ENCODE data around the gene GLB1L3. TPM values are rescaled to one million over a fixed set of nuclear protein-coding genes. Genes with fewer than 3 reads are reported as not detected.

The GLB1L3 gene
- 1 to 10 TPM; 6.9 TPM for total RNA-seq

- Mint-ChIP-seq H3K9me3 (no peaks in the 10 kb centered on the region), H3K4me3 (peak within 1 kb of the TSS; percentile 92), H3K27ac (peak within 1 kb of the TSS; percentile 91), H3K36me3 (ENCODE audit: low read depth) (peaks cover 30% of the 10 kb centered on the region), H3K27me3 (peaks cover 4% of the 10 kb centered on the region), H3K4me1 (peaks cover 59% of the 10 kb centered on the region)
- CTCF ChIA-PET, result interaction anchor here (0.8 to 4.3 kb wide), 17 partner anchors 9 to 329 kb away, joined by 3 to 31 read pairs (median 5); partner anchors contain the start of genes ACAD8, GLB1L2, NCAPD3 and VPS26B
- POLR2A ChIA-PET, result interaction anchor here (0.9 to 5.0 kb wide), 14 partner anchors 9 to 111 kb away, joined by 3 to 51 read pairs (median 5); partner anchors contain the start of genes ACAD8, GLB1L2, NCAPD3 and THYN1
- DNase-seq, result peak; percentile 88
Observed at GRCh38 chr11:134275534-134276395, at the start of gene GLB1L3. TSS of gene GLB1L3 (plus strand) at chr11:134276379. CDS start at chr11:134276741, 362 bp downstream.

DNA sequence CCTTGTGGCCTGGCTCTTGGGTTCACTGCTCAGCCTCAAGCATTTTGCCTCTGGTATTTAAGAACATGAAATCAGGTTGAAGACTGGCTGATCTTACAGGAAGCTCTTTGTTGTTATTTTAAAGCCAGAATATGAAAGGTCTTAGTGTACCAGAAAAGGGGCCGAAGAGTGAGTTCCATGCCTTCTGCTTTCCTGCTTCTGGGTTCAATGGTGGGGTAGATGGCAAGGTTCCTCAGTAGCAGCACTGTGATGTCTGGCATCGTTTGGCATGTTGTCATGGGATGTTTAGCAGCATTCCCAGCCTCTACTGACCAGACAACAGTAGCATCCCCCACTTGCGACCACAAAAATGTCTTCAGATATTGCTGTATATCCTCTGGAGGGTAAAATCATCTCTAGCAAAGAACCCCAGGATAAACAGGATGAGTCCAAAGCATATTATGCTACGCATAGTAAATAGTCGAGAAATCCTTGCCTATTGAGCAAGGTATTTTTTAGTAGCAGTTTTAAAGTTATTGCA lies 49.3 kb upstream of the GLB1L3 start:
- Mint-ChIP-seq H3K4me1 (peaks cover 75% of the 10 kb centered on the region), H3K4me3 (peak overlapping the region; percentile 40), H3K27ac (no peak overlapping the region), H3K9me3 (no peaks in the 10 kb centered on the region), H3K36me3 (ENCODE audit: low read depth) (peaks cover 43% of the 10 kb centered on the region), H3K27me3 (no peaks in the 10 kb centered on the region)
- POLR2A ChIA-PET, result interaction anchor here (0.7 to 6.1 kb wide), 4 partner anchors 15 to 49 kb away, joined by 3 to 116 read pairs (median 54); partner anchors contain the start of genes ACAD8, GLB1L3 and THYN1
- DNase-seq, result no peak
- CTCF ChIA-PET, result interaction anchor here (1.2 to 4.2 kb wide), 5 partner anchors 18 to 47 kb away, joined by 3 to 35 read pairs (median 6); partner anchors contain the start of gene GLB1L3

GRCh38 chr11:134228625-134229024 lies 47.6 kb upstream of the GLB1L3 start:
- peak; percentile 41 for DNase-seq
- CTCF ChIA-PET, result interaction anchor here (1.1 to 1.2 kb wide), 3 partner anchors 16 to 33 kb away, joined by 3 to 5 read pairs (median 5); no protein-coding TSS in a partner anchor
- Mint-ChIP-seq H3K4me1 (peaks cover 74% of the 10 kb centered on the region), H3K9me3 (no peaks in the 10 kb centered on the region), H3K27ac (no peak overlapping the region), H3K27me3 (no peaks in the 10 kb centered on the region), H3K36me3 (ENCODE audit: low read depth) (peaks cover 27% of the 10 kb centered on the region), H3K4me3 (no peak overlapping the region)
- POLR2A ChIA-PET, result interaction anchor here (0.9 to 1.1 kb wide), 2 partner anchors 20 to 73 kb away, joined by 3 read pairs; no protein-coding TSS in a partner anchor

DNA sequence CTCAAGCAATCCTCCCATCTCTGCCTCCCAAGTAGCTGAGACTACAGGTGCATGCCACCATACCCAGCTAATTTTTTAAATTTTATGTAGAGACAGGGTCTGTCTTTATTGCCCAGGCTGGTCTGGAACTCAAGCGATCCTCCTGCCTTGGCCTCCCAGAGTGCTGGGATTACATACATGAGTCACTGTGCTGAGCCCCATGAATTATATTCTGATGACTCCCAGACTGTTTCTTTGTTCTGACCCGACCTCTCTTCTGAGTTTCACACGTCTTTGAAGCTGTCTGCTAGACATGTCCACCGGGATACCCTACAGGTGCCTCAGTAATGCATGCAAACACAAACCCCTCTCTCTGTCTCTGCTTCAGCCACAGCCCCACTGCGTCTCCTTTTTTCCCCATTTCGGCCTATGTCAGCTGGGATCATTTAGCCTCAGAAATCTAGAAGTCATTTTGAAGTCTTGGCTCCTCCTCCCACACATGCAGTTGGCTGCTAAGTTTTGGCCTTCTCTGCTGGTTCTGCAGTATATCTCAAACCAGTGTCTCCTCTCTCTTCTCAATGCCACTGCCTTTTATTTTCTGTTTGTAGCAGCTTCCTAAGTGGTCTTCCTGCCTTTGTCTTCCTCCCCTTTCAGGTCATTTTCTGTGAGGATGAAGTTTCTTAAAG lies 46.9 kb upstream of the GLB1L3 start:
- Mint-ChIP-seq H3K36me3 (ENCODE audit: low read depth) (peaks cover 24% of the 10 kb centered on the region), H3K27me3 (no peaks in the 10 kb centered on the region), H3K4me1 (peaks cover 74% of the 10 kb centered on the region), H3K27ac (peak overlapping the region; percentile 23), H3K9me3 (no peaks in the 10 kb centered on the region), H3K4me3 (no peak overlapping the region)
- DNase-seq, result no peak
- CTCF ChIA-PET, result interaction anchor here (1.1 to 1.2 kb wide), 3 partner anchors 15 to 33 kb away, joined by 3 to 5 read pairs (median 5); no protein-coding TSS in a partner anchor
- POLR2A ChIA-PET, result interaction anchor here (0.9 to 1.1 kb wide), 2 partner anchors 20 to 74 kb away, joined by 3 read pairs; no protein-coding TSS in a partner anchor

DNA sequence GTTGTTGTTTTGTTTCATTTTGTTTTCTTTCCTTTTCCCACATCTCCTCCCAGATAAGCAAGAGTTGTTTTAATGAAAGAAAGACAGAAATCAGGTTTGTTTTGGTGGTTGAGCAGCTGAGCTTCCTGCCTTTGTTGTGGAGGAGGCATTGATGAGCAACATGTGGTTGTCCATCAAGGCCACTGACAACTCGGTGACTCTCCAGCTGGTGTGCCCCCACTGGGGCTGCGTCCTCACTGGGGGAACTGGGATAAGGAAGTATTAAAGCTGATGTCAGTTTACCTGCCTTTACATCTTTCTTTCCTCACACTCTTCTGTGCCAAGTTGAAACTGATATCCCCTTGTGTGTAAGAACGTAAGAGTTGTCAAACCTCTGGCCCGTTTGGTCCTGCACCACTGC lies 45.8 kb upstream of the GLB1L3 start:
- CTCF ChIA-PET, result interaction anchor here (0.6 kb wide), 1 partner anchor 24 kb away, joined by 3 read pairs; no protein-coding TSS in a partner anchor
- DNase-seq, result no peak
- H3K36me3 Mint-ChIP-seq (ENCODE audit: low read depth), result peaks cover 29% of the 10 kb centered on the region
- no peak overlapping the region for H3K4me3 Mint-ChIP-seq
- H3K27ac Mint-ChIP-seq, result peak overlapping the region; percentile 9
- H3K4me1 Mint-ChIP-seq, result peaks cover 74% of the 10 kb centered on the region
- POLR2A ChIA-PET, result no interaction called here
- no peaks in the 10 kb centered on the region for H3K27me3 Mint-ChIP-seq
- no peaks in the 10 kb centered on the region for H3K9me3 Mint-ChIP-seq

- Mint-ChIP-seq H3K36me3 (ENCODE audit: low read depth) (peaks cover 35% of the 10 kb centered on the region), H3K9me3 (no peaks in the 10 kb centered on the region), H3K27me3 (no peaks in the 10 kb centered on the region), H3K4me1 (peaks cover 57% of the 10 kb centered on the region), H3K4me3 (no peak overlapping the region), H3K27ac (peak overlapping the region; percentile 13)
- ChIA-PET POLR2A (no interaction called here), CTCF (no interaction called here)
- no peak for DNase-seq
Observed at GRCh38 chr11:134231958-134232659, 44.1 kb upstream of the GLB1L3 start.

DNA sequence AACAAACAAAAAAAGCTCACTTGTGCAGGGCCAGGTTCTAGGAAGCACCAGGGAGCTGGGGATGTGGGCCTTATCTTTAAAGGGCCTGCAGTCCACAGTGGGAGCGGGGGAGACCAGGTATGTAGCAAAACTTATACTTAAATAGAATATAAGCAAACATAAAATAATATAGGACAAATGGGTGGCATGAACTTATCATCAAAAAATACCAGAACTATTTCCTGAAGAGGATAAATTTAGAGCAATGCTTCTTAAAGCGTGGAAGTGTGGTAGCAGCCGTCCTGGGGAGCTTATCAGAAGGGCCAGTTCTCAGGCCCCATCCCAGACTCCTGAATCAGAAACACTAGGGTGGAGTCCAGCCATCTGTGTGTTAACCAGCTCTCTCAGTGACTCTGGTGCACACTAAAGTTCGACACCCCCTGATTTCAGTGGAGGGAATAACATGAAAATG lies 42.4 kb upstream of the GLB1L3 start:
- no peak overlapping the region for H3K4me3 Mint-ChIP-seq
- ChIA-PET CTCF (interaction anchor here (0.9 to 2.2 kb wide), 5 partner anchors 10 to 42 kb away, joined by 3 to 9 read pairs (median 4); partner anchors contain the start of genes NCAPD3 and VPS26B), POLR2A (interaction anchor here (2.6 kb wide), 1 partner anchor 9 kb away, joined by 16 read pairs; the partner anchor contains the start of genes NCAPD3 and VPS26B)

GRCh38 chr11:134235399-134235798 lies 40.8 kb upstream of the GLB1L3 start:
- CTCF ChIA-PET, result interaction anchor here (1.2 to 2.2 kb wide), 2 partner anchors 9 to 27 kb away, joined by 3 to 9 read pairs; no protein-coding TSS in a partner anchor
- no peak for DNase-seq
- H3K4me3 Mint-ChIP-seq, result no peak overlapping the region
- H3K27me3 Mint-ChIP-seq, result no peaks in the 10 kb centered on the region
- H3K36me3 Mint-ChIP-seq (ENCODE audit: low read depth), result peaks cover 33% of the 10 kb centered on the region
- POLR2A ChIA-PET, result interaction anchor here (2.6 kb wide), 1 partner anchor 11 kb away, joined by 16 read pairs; the partner anchor contains the start of genes NCAPD3 and VPS26B
- peaks cover 25% of the 10 kb centered on the region for H3K4me1 Mint-ChIP-seq
- H3K9me3 Mint-ChIP-seq, result no peaks in the 10 kb centered on the region
- no peak overlapping the region for H3K27ac Mint-ChIP-seq

More for the DNA sequence above, 42.4 kb upstream of the GLB1L3 start:
- no peak for DNase-seq
- peaks cover 42% of the 10 kb centered on the region for H3K4me1 Mint-ChIP-seq
- no peaks in the 10 kb centered on the region for H3K27me3 Mint-ChIP-seq
- peaks cover 35% of the 10 kb centered on the region for H3K36me3 Mint-ChIP-seq (ENCODE audit: low read depth)
- H3K27ac Mint-ChIP-seq, result no peak overlapping the region
- H3K9me3 Mint-ChIP-seq, result no peaks in the 10 kb centered on the region

- Mint-ChIP-seq H3K4me1 (peaks cover 13% of the 10 kb centered on the region), H3K4me3 (no peak overlapping the region), H3K27ac (no peak overlapping the region), H3K27me3 (no peaks in the 10 kb centered on the region), H3K36me3 (ENCODE audit: low read depth) (peaks cover 35% of the 10 kb centered on the region), H3K9me3 (no peaks in the 10 kb centered on the region)
- ChIA-PET CTCF (no interaction called here), POLR2A (interaction anchor here (0.8 to 1.0 kb wide), 2 partner anchors 13 to 81 kb away, joined by 3 to 4 read pairs; partner anchors contain the start of genes NCAPD3 and VPS26B)
- no peak for DNase-seq
Observed at GRCh38 chr11:134236834-134237556, 39.2 kb upstream of the GLB1L3 start.

GRCh38 chr11:134237557-134237922 lies 38.6 kb upstream of the GLB1L3 start:
- DNase-seq, result no peak
- Mint-ChIP-seq H3K9me3 (no peaks in the 10 kb centered on the region), H3K4me3 (no peak overlapping the region), H3K4me1 (peaks cover 7% of the 10 kb centered on the region), H3K27ac (no peak overlapping the region), H3K36me3 (ENCODE audit: low read depth) (peaks cover 36% of the 10 kb centered on the region), H3K27me3 (no peaks in the 10 kb centered on the region)
- POLR2A ChIA-PET, result interaction anchor here (0.8 to 1.0 kb wide), 2 partner anchors 13 to 81 kb away, joined by 3 to 4 read pairs; partner anchors contain the start of genes NCAPD3 and VPS26B
- CTCF ChIA-PET, result no interaction called here

DNA sequence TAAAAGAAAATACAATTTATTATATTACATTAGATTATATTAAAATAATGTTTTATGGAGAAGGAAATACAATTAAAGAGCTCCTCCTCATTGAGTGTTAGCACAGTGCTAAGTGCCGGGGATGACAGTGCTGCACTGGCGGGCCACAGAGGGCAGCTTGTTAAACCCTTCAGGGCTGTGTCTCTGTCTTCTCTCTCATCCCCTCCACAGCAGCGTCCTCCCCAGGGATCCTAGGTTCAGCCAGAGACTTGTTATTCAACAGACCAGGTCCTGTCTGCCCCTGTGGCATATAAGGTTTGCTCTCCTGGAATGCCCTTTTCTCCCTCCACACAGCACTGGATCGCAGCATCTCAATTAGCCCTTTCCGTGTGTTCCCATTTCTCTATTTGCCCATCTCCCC lies 37.2 kb upstream of the GLB1L3 start:
- CTCF ChIA-PET, result interaction anchor here (1.1 to 1.6 kb wide), 3 partner anchors 10 to 32 kb away, joined by 3 to 5 read pairs (median 4); partner anchors contain the start of gene VPS26B
- Mint-ChIP-seq H3K27ac (no peak overlapping the region), H3K27me3 (no peaks in the 10 kb centered on the region), H3K9me3 (no peaks in the 10 kb centered on the region), H3K4me1 (no peaks in the 10 kb centered on the region), H3K4me3 (no peak overlapping the region), H3K36me3 (ENCODE audit: low read depth) (peaks cover 44% of the 10 kb centered on the region)
- POLR2A ChIA-PET, result interaction anchor here (7.5 kb wide), 1 partner anchor 14 kb away, joined by 58 read pairs; the partner anchor contains the start of genes NCAPD3 and VPS26B
- no peak for DNase-seq

Data from activated CD4-positive, alpha-beta memory T cell treated with anti-CD3 and anti-CD28 coated beads, Interleukin-2, amount 10 ng/mL, durations not matched to agents 7 days and 5 days (primary cell).